Endothelial cell of umbilical vein (primary cell): ENCODE data around the gene MRPL4. TPM values are rescaled to one million over a fixed set of nuclear protein-coding genes. Genes with fewer than 3 reads are reported as not detected.

Source experiments
- BruUV-seq: library from RNA; stranded (reverse); fragments of 400-500 nt; replicated peaks from 2 replicates; lab custom pipeline; 2021; lab: Mats Ljungman, UMichigan
- CTCF ChIA-PET: fragments of 300-600, 350-600 bp; sonication (Branson Sonifier 250); formaldehyde crosslinking; loops from one replicate; lab custom pipeline; 2021; ENCODE audit warnings: antibody characterized with exemption, inconsistent platforms; lab: Charles Lee
- POLR2A ChIA-PET: fragments of 300-600, 350-600 bp; sonication (Branson Sonifier 250); formaldehyde crosslinking; loops from one replicate; lab custom pipeline; 2021; ENCODE audit warnings: antibody characterized with exemption, inconsistent platforms; lab: Charles Lee
- DNase-seq: peaks from one replicate; pipeline ENCODE4 v3.0.0-alpha.2; 2011; ENCODE audit warnings: low read depth, low spot score
- FAIRE-seq: peaks from 2 replicates; lab custom pipeline; 2011; peaks lifted over from hg19 to GRCh38; lab: Jason Lieb, UNC
- H2AFZ ChIP-seq: 2 replicates; pipeline ENCODE4 v1.6.0; 2012; ENCODE audit warnings: low read depth, low read length, control low read depth, inconsistent platforms
- H3K27ac ChIP-seq: 2 replicates; pipeline ENCODE4 v1.5.1; 2011; ENCODE audit warnings: low read depth, mild to moderate bottlenecking, control low read depth, low read length, moderate library complexity; ENCODE audit not compliant: insufficient read depth
- H3K27me3 ChIP-seq, 2 experiments: 2 replicates each; pipeline versions ENCODE4 v1.6.0 to v1.6.1; 2011; ENCODE audit warnings: low read length in 2 of 2, mixed read lengths in 1 of 2; ENCODE audit not compliant: control insufficient read depth in 2 of 2, insufficient read depth in 2 of 2
- H3K36me3 ChIP-seq, 2 experiments: 2 replicates in 1 of 2; 3 replicates in 1 of 2; pipeline ENCODE4 v1.5.1; 2011; ENCODE audit warnings: low read length in 2 of 2, mild to moderate bottlenecking in 1 of 2, moderate library complexity in 1 of 2; ENCODE audit not compliant: control insufficient read depth in 2 of 2, insufficient read depth in 2 of 2; ENCODE audit errors: extremely low read depth in 1 of 2
- H3K4me1 ChIP-seq: 3 replicates; pipeline ENCODE4 v1.5.1; 2011; ENCODE audit warnings: mild to moderate bottlenecking, low read length; ENCODE audit not compliant: control insufficient read depth, insufficient read depth; ENCODE audit errors: extremely low read depth
- H3K4me2 ChIP-seq: 2 replicates; pipeline ENCODE4 v1.6.1; 2011; ENCODE audit warnings: low read length, control low read depth, mixed read lengths; ENCODE audit not compliant: insufficient read depth
- H3K4me3 ChIP-seq, 3 experiments: fragments of 200-600 bp in 1 of 3; sonication (generic), shearing (Covaris generic) in 1 of 3; replicated peaks in 1 of 3; 2 replicates each; pipeline ENCODE4 v1.5.1; 2011 to 2016; ENCODE audit warnings: control low read depth in 3 of 3, low read length in 3 of 3, mild to moderate bottlenecking in 2 of 3, inconsistent platforms in 1 of 3, low read depth in 1 of 3, moderate library complexity in 1 of 3; ENCODE audit not compliant: insufficient read depth in 1 of 3
- H3K79me2 ChIP-seq: 2 replicates; pipeline ENCODE4 v1.6.0; 2012; ENCODE audit warnings: low read length, inconsistent platforms; ENCODE audit not compliant: control insufficient read depth, insufficient read depth
- H3K9ac ChIP-seq: replicated peaks from 2 replicates; pipeline ENCODE3; 2011; ENCODE audit warnings: low read length, control low read depth; ENCODE audit not compliant: insufficient read depth; ENCODE audit errors: extremely low read depth
- H3K9me1 ChIP-seq: replicated peaks from 3 replicates; pipeline ENCODE4 v1.6.0; 2011; ENCODE audit warnings: mild to moderate bottlenecking, low read length; ENCODE audit not compliant: control insufficient read depth, insufficient read depth; ENCODE audit errors: extremely low read depth
- H3K9me3 ChIP-seq: replicated peaks from 2 replicates; pipeline ENCODE4 v1.5.1; 2012; ENCODE audit warnings: low read length, inconsistent platforms; ENCODE audit not compliant: control insufficient read depth, insufficient read depth
- H4K20me1 ChIP-seq: replicated peaks from 2 replicates; pipeline ENCODE3; 2011; ENCODE audit warnings: mild to moderate bottlenecking, low read length; ENCODE audit not compliant: control insufficient read depth, insufficient read depth; ENCODE audit errors: extremely low read depth
- CTCF ChIP-seq, 2 donors: IDR thresholded peaks; 1 replicate in 1 of 2; 2 replicates in 1 of 2; pipeline ENCODE4 v1.5.1; 2011; ENCODE audit warnings: low read length in 2 of 2, mild to moderate bottlenecking in 2 of 2, moderate library complexity in 2 of 2, control low read depth in 1 of 2, inconsistent platforms in 1 of 2, low read depth in 1 of 2; ENCODE audit not compliant: insufficient read depth in 1 of 2; ENCODE audit errors: extremely low read depth in 1 of 2
- EZH2 ChIP-seq: IDR thresholded peaks from 2 replicates; pipeline ENCODE4 v1.6.1; 2012; ENCODE audit warnings: borderline replicate concordance, low read depth, mild to moderate bottlenecking, moderate library complexity, low read length, inconsistent platforms; ENCODE audit not compliant: severe bottlenecking
- FOS ChIP-seq: IDR thresholded peaks from 2 replicates; pipeline ENCODE4 v1.6.1; 2011; ENCODE audit warnings: mild to moderate bottlenecking, low read length, moderate library complexity, borderline replicate concordance; ENCODE audit not compliant: insufficient read depth
- GATA2 ChIP-seq: IDR thresholded peaks from 2 replicates; pipeline ENCODE4 v1.7.0; 2011; ENCODE audit warnings: low read depth, mild to moderate bottlenecking, moderate library complexity, mixed read lengths, low read length; ENCODE audit not compliant: insufficient read length, insufficient read depth
- JUN ChIP-seq: IDR thresholded peaks from 2 replicates; pipeline ENCODE4 v1.6.1; 2011; ENCODE audit warnings: borderline replicate concordance, low read depth; ENCODE audit not compliant: insufficient read length, insufficient read depth
- MAX ChIP-seq: IDR thresholded peaks from 2 replicates; pipeline ENCODE4 v1.6.1; 2011; ENCODE audit not compliant: insufficient read depth, insufficient read length
- MYC ChIP-seq: IDR thresholded peaks from one replicate; pipeline ENCODE4 v1.6.1; 2011; ENCODE audit warnings: mild to moderate bottlenecking, low read depth, low read length
- POLR2A ChIP-seq: IDR thresholded peaks from 2 replicates; pipeline ENCODE4 v1.6.1; 2012; ENCODE audit warnings: low read depth, mild to moderate bottlenecking, control low read depth, low read length
- POLR2AphosphoS5 ChIP-seq: IDR thresholded peaks from 2 replicates; pipeline ENCODE4 v1.6.1; 2012; ENCODE audit warnings: low read depth, mild to moderate bottlenecking, control low read depth, low read length, moderate library complexity; ENCODE audit not compliant: insufficient read depth
- dilution Hi-C: fragments of 300-500 bp; cut with MboI; formaldehyde crosslinking; loops from one replicate; pipeline ENCODE4 v1.15.0; 2019; ENCODE audit warnings: low sequenced_read_pairs; ENCODE audit not compliant: extremely low pct_ligation_motif_present
- intact Hi-C: fragments of 100-400 bp; cut with micrococcal nuclease; formaldehyde crosslinking; loops from one replicate; pipeline ENCODE4 v1.10.0; 2022
- polyA plus RNA-seq, 4 experiments: library from polyadenylated mRNA; depleted of rRNA in 3 of 4; stranded (reverse) in 3 of 4; unstranded in 1 of 4; fragments of >200 nt; gene quantifications; 2 replicates each; pipeline versions ENCODE4 v1.2.1 to v1.2.3, GENCODE V29; 2011 to 2012; ENCODE audit warnings: missing spikeins in 1 of 4
- total RNA-seq: library from RNA; stranded (reverse); gene quantifications from 2 replicates; pipeline ENCODE4 v1.2.3, GENCODE V29; 2021

MRPL4 gene
- total and polyA plus RNA-seq, 2 donors (not counting 3 experiments of a cell fraction or from before 2014, with no cell fraction given) = 70.4 to 118 TPM

- DNase-seq (peak; percentile 92), FAIRE-seq (peak; percentile 85)
- no peaks in the 10 kb centered on the region for H3K9me3 ChIP-seq
- H3K27me3 ChIP-seq = no peaks in the 10 kb centered on the region
- peak within 1 kb of the TSS; percentile 73 for H3K27ac ChIP-seq
- no peaks in the 10 kb centered on the region for H4K20me1 ChIP-seq
- TF ChIP-seq FOS (peak; percentile 61), GATA2 (peak; percentile 31), MYC (no peak), POLR2A (peak; percentile 72), EZH2 (peak; percentile 15), JUN (no peak), MAX (no peak), POLR2AphosphoS5 (peak; percentile 97), CTCF (IDR thresholded peaks at IDR 0.05; ENCODE audit: extremely low read depth in 1 of 2, insufficient read depth in 1 of 2, low read depth in 1 of 2, low read length in 2 of 2) (peak in 1 of 2 donors; percentile 13)
- dilution Hi-C loops = no loop called here
- peak within 1 kb of the TSS; percentile 50 for H3K4me2 ChIP-seq
- no peaks in the 10 kb centered on the region for H3K79me2 ChIP-seq
- no TSS peak for BruUV-seq
- POLR2A ChIA-PET = interaction anchor here (0.6 to 2.6 kb wide), 8 partner anchors 15 to 550 kb away, joined by 3 to 15 read pairs (median 8); partner anchors contain the start of genes ICAM4, ICAM5 and RAVER1
- peak within 1 kb of the TSS; percentile 9 for H2AFZ ChIP-seq
- peak within 1 kb of the TSS in 2 of 3 experiments; percentile 20 to 31 for H3K4me3 ChIP-seq
- H3K4me1 ChIP-seq = peaks cover 36% of the 10 kb centered on the region
- peak within 1 kb of the TSS; percentile 61 for H3K9ac ChIP-seq
- no peaks in the 10 kb centered on the region for H3K9me1 ChIP-seq
- no peaks in the 10 kb centered on the region for H3K36me3 ChIP-seq
- CTCF ChIA-PET = interaction anchor here (0.9 to 9.0 kb wide), 24 partner anchors 10 to 340 kb away, joined by 3 to 411 read pairs (median 6); partner anchors contain the start of genes CDC37, FDX2, ICAM4 and ICAM5
- intact Hi-C loops = loop anchor here (1.0 to 5.0 kb wide), 3 partner anchors 16 to 62 kb away; partner anchors contain the start of genes FDX2, ICAM4 and RAVER1
Observed at GRCh38 chr19:10270616-10271394, 18.8 kb downstream of the MRPL4 start, which contains the start of gene ICAM1. Gene ICAM1 (plus strand): TSS chr19:10271120. CDS start chr19:10271160, 40 bp downstream.
